MCF 10A (cell line): ENCODE measurements around the gene SETD3. TPM values are rescaled to one million over a fixed set of nuclear protein-coding genes. Genes with fewer than 3 reads are reported as not detected.

ENCODE experiments used
- BruUV-seq: library from RNA; stranded (reverse); fragments of 400-500 nt; replicated peaks from 2 replicates; lab custom pipeline; 2021; lab: Mats Ljungman, UMichigan
- CTCF ChIA-PET: fragments of 300-600 bp; sonication (Branson Sonifier 250); formaldehyde crosslinking; extraction: SDS; loops from one replicate; lab custom pipeline; 2021; ENCODE audit warnings: antibody characterized with exemption, inconsistent platforms; lab: Yijun Ruan, JAX
- POLR2A ChIA-PET: fragments of 300-600, 350-650 bp; sonication (Branson Sonifier 250); formaldehyde crosslinking; extraction: SDS; loops from one replicate; lab custom pipeline; 2020; ENCODE audit warnings: antibody characterized with exemption, inconsistent platforms; lab: Yijun Ruan, JAX
- DNase-seq: peaks from one replicate; pipeline ENCODE4 v3.0.0-alpha.2; 2018; ENCODE audit not compliant: unreplicated experiment
- H3K27ac Mint-ChIP-seq: one replicate; pipeline ENCODE4 v1.8.0; 2022; ENCODE audit warnings: mild to moderate bottlenecking, low read depth, mixed read lengths; ENCODE audit not compliant: unreplicated experiment
- H3K27me3 Mint-ChIP-seq: one replicate; pipeline ENCODE4 v1.8.0; 2022; ENCODE audit warnings: mixed read lengths; ENCODE audit not compliant: insufficient read depth, unreplicated experiment
- H3K36me3 Mint-ChIP-seq: one replicate; pipeline ENCODE4 v1.8.0; 2022; ENCODE audit warnings: mild to moderate bottlenecking, moderate library complexity, mixed read lengths; ENCODE audit not compliant: insufficient read depth, unreplicated experiment
- H3K4me1 Mint-ChIP-seq: one replicate; pipeline ENCODE4 v1.8.0; 2022; ENCODE audit warnings: mixed read lengths; ENCODE audit not compliant: insufficient read depth, unreplicated experiment
- H3K4me3 Mint-ChIP-seq: one replicate; pipeline ENCODE4 v1.8.0; 2022; ENCODE audit warnings: mild to moderate bottlenecking, moderate library complexity, mixed read lengths; ENCODE audit not compliant: unreplicated experiment
- H3K9me3 Mint-ChIP-seq: one replicate; pipeline ENCODE4 v1.8.0; 2022; ENCODE audit warnings: mixed read lengths; ENCODE audit not compliant: unreplicated experiment
- CTCF ChIP-seq: fragments of 200-600 bp; IDR thresholded peaks from one replicate; pipeline ENCODE4 v1.8.0; 2022; ENCODE audit warnings: antibody characterized with exemption, mild to moderate bottlenecking; ENCODE audit not compliant: unreplicated experiment
- intact Hi-C: fragments of 100-400 bp; cut with micrococcal nuclease; formaldehyde crosslinking; loops from 2 replicates; pipeline ENCODE4 v1.14.1; 2022
- total RNA-seq: library from RNA; stranded (reverse); gene quantifications from 2 replicates; pipeline ENCODE4 v1.2.3, GENCODE V29; 2022

Gene SETD3
- total RNA-seq, 1 experiment from 2014 or later, result 50.6 TPM

GRCh38 chr14:99389174-99389826 lies 91.4 kb downstream of the SETD3 start:
- intact Hi-C loops, result loop anchor here (1.0 kb wide), 1 partner anchor 26 kb away; no protein-coding TSS in a partner anchor
- Mint-ChIP-seq H3K36me3 (peaks cover 7% of the 10 kb centered on the region), H3K4me3 (no peak overlapping the region), H3K27ac (no peak overlapping the region), H3K27me3 (peaks cover 25% of the 10 kb centered on the region), H3K4me1 (peaks cover 5% of the 10 kb centered on the region), H3K9me3 (no peaks in the 10 kb centered on the region)
- DNase-seq, result peak; percentile 60
- peak; percentile 86 for TF ChIP-seq CTCF
- ChIA-PET POLR2A (interaction anchor here (1.0 kb wide), 1 partner anchor 8 kb away, joined by 5 read pairs; no protein-coding TSS in a partner anchor), CTCF (interaction anchor here (0.6 to 1.8 kb wide), 18 partner anchors 8 to 1393 kb away, joined by 3 to 16 read pairs (median 4); no protein-coding TSS in a partner anchor)
- BruUV-seq, result no TSS peak

- DNase-seq, result no peak
- intact Hi-C loops, result no loop called here
- no peak for TF ChIP-seq CTCF
- peaks cover 25% of the 10 kb centered on the region for H3K27me3 Mint-ChIP-seq
- no peak overlapping the region for H3K4me3 Mint-ChIP-seq
- ChIA-PET CTCF (interaction anchor here (0.7 to 1.8 kb wide), 8 partner anchors 8 to 1041 kb away, joined by 3 to 16 read pairs (median 4); no protein-coding TSS in a partner anchor), POLR2A (interaction anchor here (0.5 to 1.0 kb wide), 2 partner anchors 9 to 14 kb away, joined by 3 to 5 read pairs; no protein-coding TSS in a partner anchor)
- no peak overlapping the region for H3K27ac Mint-ChIP-seq
- H3K36me3 Mint-ChIP-seq, result peaks cover 7% of the 10 kb centered on the region
- BruUV-seq, result no TSS peak
- H3K4me1 Mint-ChIP-seq, result peaks cover 12% of the 10 kb centered on the region
- H3K9me3 Mint-ChIP-seq, result no peaks in the 10 kb centered on the region
These were observed 92.4 kb downstream of the SETD3 start for GRCh38 chr14:99388286-99388685.

DNA sequence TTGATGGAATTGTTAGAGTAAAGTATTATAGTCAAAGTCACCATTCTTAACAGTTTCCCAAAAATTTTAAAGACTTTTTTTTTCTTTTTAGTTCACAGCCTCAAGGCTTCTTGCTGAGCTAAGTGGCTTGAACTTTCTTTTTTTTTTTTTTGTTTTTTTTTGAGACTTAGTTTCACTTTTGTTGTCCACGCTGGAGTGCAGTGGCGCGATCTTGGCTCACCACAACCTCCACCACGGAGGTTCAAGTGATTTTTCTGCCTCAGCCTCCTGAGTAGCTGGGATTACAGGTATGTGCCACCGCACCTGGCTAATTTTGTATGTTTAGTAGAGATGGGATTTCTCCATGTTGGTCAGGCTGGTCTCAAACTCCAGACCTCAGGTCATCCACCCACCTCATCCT lies 92.8 kb downstream of the SETD3 start:
- Mint-ChIP-seq H3K36me3 (peaks cover 7% of the 10 kb centered on the region), H3K27ac (no peak overlapping the region), H3K4me1 (peaks cover 16% of the 10 kb centered on the region), H3K27me3 (peaks cover 25% of the 10 kb centered on the region), H3K9me3 (no peaks in the 10 kb centered on the region), H3K4me3 (no peak overlapping the region)
- BruUV-seq, result no TSS peak
- intact Hi-C loops, result no loop called here
- no peak for DNase-seq
- CTCF ChIA-PET, result interaction anchor here (1.6 kb wide), 1 partner anchor 29 kb away, joined by 16 read pairs; no protein-coding TSS in a partner anchor
- no peak for TF ChIP-seq CTCF
- POLR2A ChIA-PET, result interaction anchor here (0.5 kb wide), 1 partner anchor 15 kb away, joined by 3 read pairs; no protein-coding TSS in a partner anchor
